Neutrophil (primary cell): ENCODE data around the gene RELA.
"Not testable (repeated sequence)": the region's sequence is repeated elsewhere in the genome, so short reads cannot be mapped to it uniquely, and the experiment has no call there.

ENCODE experiments used
- H3K27ac ChIP-seq: fragments of 200-600 bp; sonication (generic); 2 replicates; pipeline ENCODE4 v1.5.1; 2016; ENCODE audit warnings: mild to moderate bottlenecking, moderate library complexity
- H3K27me3 ChIP-seq: fragments of 200-600 bp; sonication (generic); 2 replicates; pipeline ENCODE4 v1.6.0; 2016; ENCODE audit warnings: mild to moderate bottlenecking
- H3K36me3 ChIP-seq: fragments of 200-600 bp; sonication (generic); 2 replicates; pipeline ENCODE4 v1.5.1; 2017
- H3K4me1 ChIP-seq, 2 experiments: fragments of 200-600 bp in 1 of 2; sonication (generic) in 1 of 2; 1 replicate in 1 of 2; 2 replicates in 1 of 2; pipeline versions ENCODE4 v1.5.1 to v1.6.1; 2013 to 2016; ENCODE audit warnings: low read depth in 1 of 2, low read length in 1 of 2, mild to moderate bottlenecking in 1 of 2, moderate library complexity in 1 of 2; ENCODE audit not compliant: control insufficient read depth in 1 of 2, insufficient read depth in 1 of 2
- H3K4me3 ChIP-seq, 2 experiments: fragments of 200-600 bp in 1 of 2; sonication (generic) in 1 of 2; 1 replicate in 1 of 2; 2 replicates in 1 of 2; pipeline ENCODE4 v1.5.1; 2013 to 2016; ENCODE audit warnings: low read depth in 1 of 2, low read length in 1 of 2, mild to moderate bottlenecking in 1 of 2, moderate library complexity in 1 of 2
- H3K9me3 ChIP-seq: fragments of 200-600 bp; sonication (generic); 2 replicates; pipeline ENCODE4 v1.5.1; 2016
- CTCF ChIP-seq: fragments of 200-600 bp; sonication (generic); IDR thresholded peaks from 2 replicates; pipeline ENCODE4 v1.5.1; 2016; ENCODE audit warnings: antibody characterized with exemption

The RELA gene

GRCh38 chr11:65642014-65642671 is 20.6 kb downstream of the RELA start:
- Histone ChIP-seq H3K4me3 (peak overlapping the region; percentile 83 to 90), H3K4me1 (peaks cover 60 to 63% of the 10 kb centered on the region in 2 experiments), H3K36me3 (peaks cover 61% of the 10 kb centered on the region), H3K9me3 (no peaks in the 10 kb centered on the region), H3K27me3 (no peaks in the 10 kb centered on the region), H3K27ac (peak overlapping the region; percentile 100)
- TF ChIP-seq CTCF, result no peak

GRCh38 chr11:65641297-65642013 is 21.3 kb downstream of the RELA start:
- Histone ChIP-seq H3K27me3 (no peaks in the 10 kb centered on the region), H3K27ac (peak overlapping the region; percentile 100), H3K4me1 (peaks cover 63 to 65% of the 10 kb centered on the region in 2 experiments), H3K9me3 (no peaks in the 10 kb centered on the region), H3K4me3 (peak overlapping the region; percentile 83 to 90), H3K36me3 (peaks cover 61% of the 10 kb centered on the region)
- TF ChIP-seq CTCF, result no peak

- Histone ChIP-seq H3K4me1 (peaks cover 63 to 65% of the 10 kb centered on the region in 2 experiments), H3K36me3 (peaks cover 61% of the 10 kb centered on the region), H3K4me3 (peak overlapping the region; percentile 83 to 90), H3K27me3 (no peaks in the 10 kb centered on the region), H3K27ac (peak overlapping the region; percentile 100), H3K9me3 (no peaks in the 10 kb centered on the region)
- no peak for TF ChIP-seq CTCF
Measured at GRCh38 chr11:65640483-65641296, 22.0 kb downstream of the RELA start.

GRCh38 chr11:65639623-65640482 is 22.9 kb downstream of the RELA start:
- Histone ChIP-seq H3K4me1 (peaks cover 63 to 65% of the 10 kb centered on the region in 2 experiments), H3K27ac (peak overlapping the region; percentile 100), H3K36me3 (peaks cover 61% of the 10 kb centered on the region), H3K4me3 (peak overlapping the region; percentile 83 to 90), H3K27me3 (no peaks in the 10 kb centered on the region), H3K9me3 (no peaks in the 10 kb centered on the region)
- no peak for TF ChIP-seq CTCF

- not testable (repeated sequence) for H3K27me3 ChIP-seq, H3K9me3 ChIP-seq
- Histone ChIP-seq H3K4me1 (peaks cover 63 to 64% of the 10 kb centered on the region in 2 experiments), H3K36me3 (peaks cover 61% of the 10 kb centered on the region), H3K27ac (peak overlapping the region; percentile 100), H3K4me3 (peak overlapping the region; percentile 83 to 90)
Measured at GRCh38 chr11:65639228-65639597, 23.5 kb downstream of the RELA start.
